GM13976 (cell line): ENCODE data around the gene STAG1.

Source experiments
- DNase-seq: peaks from one replicate; pipeline ENCODE4 v3.0.0; 2012; ENCODE audit warnings: low spot score
- CTCF ChIP-seq: IDR thresholded peaks from 2 replicates; pipeline ENCODE4 v1.5.1; 2012; ENCODE audit warnings: borderline replicate concordance, mild to moderate bottlenecking; ENCODE audit not compliant: insufficient read depth; ENCODE audit errors: extremely low read depth, missing control alignments, control extremely low read depth
- in situ Hi-C: fragments of 300-500 bp; cut with MboI; formaldehyde crosslinking; loops from one replicate; pipeline ENCODE4 v1.12.0; 2022; ENCODE audit warnings: low sequenced_read_pairs, mixed read lengths, inconsistent platforms; ENCODE audit not compliant: unreplicated experiment

The STAG1 gene

GRCh38 chr3:136639069-136639468 is 113.1 kb downstream of the STAG1 start:
- TF ChIP-seq CTCF, result no peak
- no peak for DNase-seq
- in situ Hi-C loops, result no loop called here

- no peak for TF ChIP-seq CTCF
- no peak for DNase-seq
- in situ Hi-C loops, result no loop called here
These were observed 115.0 kb downstream of the STAG1 start for GRCh38 chr3:136637176-136637575.

- no peak for TF ChIP-seq CTCF
- DNase-seq, result no peak
- in situ Hi-C loops, result no loop called here
These were observed 117.4 kb downstream of the STAG1 start for GRCh38 chr3:136634821-136635220.

GRCh38 chr3:136632625-136633081 is 119.5 kb downstream of the STAG1 start:
- DNase-seq, result no peak
- no peak for TF ChIP-seq CTCF

GRCh38 chr3:136631424-136631823 is 120.8 kb downstream of the STAG1 start:
- in situ Hi-C loops, result no loop called here
- no peak for TF ChIP-seq CTCF
- DNase-seq, result no peak

More at GRCh38 chr3:136632625-136633081, 119.5 kb downstream of the STAG1 start:
- in situ Hi-C loops, result no loop called here

- DNase-seq, result no peak
- TF ChIP-seq CTCF, result no peak
- in situ Hi-C loops, result no loop called here
These were observed 121.3 kb downstream of the STAG1 start for GRCh38 chr3:136630915-136631314.

- DNase-seq, result no peak
- in situ Hi-C loops, result no loop called here
- TF ChIP-seq CTCF, result no peak
These were observed 125.7 kb downstream of the STAG1 start for GRCh38 chr3:136626493-136626892.
